IMR-90 (cell line): Measurements from ENCODE around the gene CGNL1. TPM values are rescaled to one million over a fixed set of nuclear protein-coding genes. Genes with fewer than 3 reads are reported as not detected.

Source experiments
- ATAC-seq: fragments of 200-7000 bp; cut with Tn5 transposase; 2 replicates; pipeline ENCODE4 v1.9.1; 2020; ENCODE audit warnings: low read depth, mild to moderate bottlenecking, moderate library complexity
- BruUV-seq: library from RNA; stranded (reverse); fragments of 400-500 nt; replicated peaks from 2 replicates; lab custom pipeline; 2021; lab: Mats Ljungman, UMichigan
- CTCF ChIA-PET: fragments of 300-600 bp; formaldehyde crosslinking; extraction: SDS; loops from one replicate; lab custom pipeline; 2021; ENCODE audit warnings: antibody characterized with exemption; lab: Yijun Ruan, JAX
- POLR2A ChIA-PET: fragments of 300-600 bp; sonication (Branson Sonifier 250); formaldehyde crosslinking; loops from one replicate; lab custom pipeline; 2022; ENCODE audit warnings: antibody characterized with exemption; ENCODE audit not compliant: unreplicated experiment; lab: Charles Lee
- DNase-seq: peaks from one replicate; pipeline ENCODE4 v3.0.0; 2013
- H2AFZ ChIP-seq: replicated peaks from 2 replicates; pipeline ENCODE3; 2013; ENCODE audit warnings: low read length, mild to moderate bottlenecking; ENCODE audit not compliant: poor library complexity
- H2AK5ac ChIP-seq: 2 replicates; pipeline ENCODE4 v1.6.1; 2013; ENCODE audit warnings: low read depth, low read length, inconsistent platforms
- H2AK9ac ChIP-seq: replicated peaks from 2 replicates; pipeline ENCODE3; 2013; ENCODE audit warnings: mild to moderate bottlenecking, low read depth, low read length, moderate library complexity; ENCODE audit not compliant: poor library complexity
- H2BK120ac ChIP-seq: 2 replicates; pipeline ENCODE4 v1.6.1; 2013; ENCODE audit warnings: low read depth, low read length, inconsistent platforms
- H2BK15ac ChIP-seq: 3 replicates; pipeline ENCODE4 v1.6.1; 2013; ENCODE audit warnings: low read depth, low read length, inconsistent platforms
- H2BK20ac ChIP-seq: 2 replicates; pipeline ENCODE4 v1.6.1; 2013; ENCODE audit warnings: low read depth, mild to moderate bottlenecking, inconsistent platforms, low read length, moderate library complexity
- H2BK5ac ChIP-seq: 2 replicates; pipeline ENCODE4 v1.6.1; 2013; ENCODE audit warnings: mild to moderate bottlenecking, low read depth, low read length, inconsistent platforms; ENCODE audit not compliant: poor library complexity, severe bottlenecking
- H3K14ac ChIP-seq: replicated peaks from 2 replicates; pipeline ENCODE4 v1.6.1; 2013; ENCODE audit warnings: low read depth, low read length, inconsistent platforms
- H3K18ac ChIP-seq: 2 replicates; pipeline ENCODE4 v1.6.1; 2013; ENCODE audit warnings: low read depth, low read length, control low read depth
- H3K23ac ChIP-seq: 2 replicates; pipeline ENCODE4 v1.6.1; 2013; ENCODE audit warnings: low read depth, low read length, inconsistent platforms
- H3K27ac ChIP-seq: 2 replicates; pipeline ENCODE4 v1.5.1; 2013; ENCODE audit warnings: mild to moderate bottlenecking, control low read depth, low read length; ENCODE audit not compliant: insufficient read depth
- H3K27me3 ChIP-seq: 2 replicates; pipeline ENCODE4 v1.6.1; 2013; ENCODE audit warnings: low read length; ENCODE audit not compliant: control insufficient read depth, insufficient read depth
- H3K36me3 ChIP-seq: 2 replicates; pipeline ENCODE4 v1.6.1; 2013; ENCODE audit warnings: low read length, mixed read lengths; ENCODE audit not compliant: control insufficient read depth, insufficient read depth
- H3K4ac ChIP-seq: 2 replicates; pipeline ENCODE4 v1.6.1; 2013; ENCODE audit warnings: low read depth, low read length, inconsistent platforms
- H3K4me1 ChIP-seq: 2 replicates; pipeline ENCODE4 v1.6.1; 2013; ENCODE audit warnings: low read length, mixed read lengths; ENCODE audit not compliant: control insufficient read depth, insufficient read depth
- H3K4me2 ChIP-seq: 2 replicates; pipeline ENCODE4 v1.6.1; 2013; ENCODE audit warnings: low read depth, mild to moderate bottlenecking, control low read depth, low read length, moderate library complexity
- H3K4me3 ChIP-seq: 2 replicates; pipeline ENCODE4 v1.5.1; 2013; ENCODE audit warnings: low read depth, mild to moderate bottlenecking, control low read depth, low read length, moderate library complexity; ENCODE audit not compliant: insufficient read depth
- H3K56ac ChIP-seq: 2 replicates; pipeline ENCODE4 v1.6.1; 2013; ENCODE audit warnings: low read length, inconsistent platforms; ENCODE audit not compliant: insufficient read depth; ENCODE audit errors: extremely low read depth
- H3K79me1 ChIP-seq, 2 experiments: 2 replicates each; pipeline ENCODE4 v1.6.1; 2013; ENCODE audit warnings: low read length in 2 of 2, inconsistent platforms in 1 of 2, low read depth in 1 of 2
- H3K9ac ChIP-seq: 2 replicates; pipeline ENCODE4 v1.6.1; 2013; ENCODE audit warnings: low read depth, low read length, control low read depth
- H3K9me1 ChIP-seq: 2 replicates; pipeline ENCODE4 v1.6.1; 2013; ENCODE audit warnings: low read length, inconsistent platforms; ENCODE audit not compliant: insufficient read depth
- H3K9me3 ChIP-seq: 2 replicates; pipeline ENCODE4 v1.6.1; 2013; ENCODE audit warnings: low read length; ENCODE audit not compliant: control insufficient read depth, insufficient read depth
- H4K20me1 ChIP-seq: 2 replicates; pipeline ENCODE4 v1.6.1; 2013; ENCODE audit warnings: low read length, inconsistent platforms; ENCODE audit not compliant: insufficient read depth
- H4K5ac ChIP-seq: 2 replicates; pipeline ENCODE4 v1.6.1; 2013; ENCODE audit warnings: mild to moderate bottlenecking, low read depth, low read length, control low read depth
- H4K8ac ChIP-seq, 2 experiments: 2 replicates each; pipeline ENCODE4 v1.6.1; 2013; ENCODE audit warnings: low read depth in 2 of 2, low read length in 2 of 2, control low read depth in 1 of 2, inconsistent platforms in 1 of 2
- H4K91ac ChIP-seq: 2 replicates; pipeline ENCODE4 v1.6.1; 2013; ENCODE audit warnings: low read depth, low read length, inconsistent platforms; ENCODE audit not compliant: insufficient read depth
- CHD1 ChIP-seq: IDR thresholded peaks from 2 replicates; pipeline ENCODE4 v1.6.1; 2012; ENCODE audit warnings: low read depth, low read length, improper control_type of control experiment
- MAZ ChIP-seq: IDR thresholded peaks from 2 replicates; pipeline ENCODE4 v1.6.1; 2012; ENCODE audit warnings: low read depth, mild to moderate bottlenecking, low read length, improper control_type of control experiment, moderate library complexity, borderline replicate concordance
- MXI1 ChIP-seq: IDR thresholded peaks from 2 replicates; pipeline ENCODE4 v1.6.1; 2012; ENCODE audit warnings: low read depth, mild to moderate bottlenecking, low read length, moderate library complexity, borderline replicate concordance
- POLR2A ChIP-seq: IDR thresholded peaks from 2 replicates; pipeline ENCODE4 v1.6.1; 2012; ENCODE audit warnings: mild to moderate bottlenecking, low read depth, low read length
- RAD21 ChIP-seq: IDR thresholded peaks from 2 replicates; pipeline ENCODE4 v1.6.1; 2012; ENCODE audit warnings: low read length, improper control_type of control experiment
- RFX5 ChIP-seq: IDR thresholded peaks from 2 replicates; pipeline ENCODE4 v1.8.0; 2012; ENCODE audit warnings: low read depth, mild to moderate bottlenecking, low read length, moderate library complexity
- SMC3 ChIP-seq: fragments of 150-350 bp; IDR thresholded peaks from 2 replicates; pipeline ENCODE4 v1.6.1; 2016; ENCODE audit warnings: low read depth, mild to moderate bottlenecking, antibody characterized with exemption, low read length, moderate library complexity
- USF2 ChIP-seq: fragments of 150-350 bp; IDR thresholded peaks from 2 replicates; pipeline ENCODE4 v1.6.1; 2017; ENCODE audit warnings: mild to moderate bottlenecking, antibody characterized with exemption, low read length, low read depth
- WGBS, 2 experiments: methylation state at CpG; one replicate each; pipeline versions ENCODE4 v1.1.5 to v1.1.7; 2013; ENCODE audit warnings: missing lambda C conversion rate in 2 of 2; ENCODE audit not compliant: insufficient read length in 1 of 2; ENCODE audit errors: extremely low coverage in 2 of 2; 5-methylcytosine and 5-hydroxymethylcytosine counted together
- dilution Hi-C: fragments of 300-500 bp; cut with HindIII; formaldehyde crosslinking; loops from one replicate; pipeline ENCODE4 v1.14.3; 2018; ENCODE audit warnings: low sequenced_read_pairs; ENCODE audit not compliant: unreplicated experiment
- in situ Hi-C: fragments of 300-500 bp; cut with MboI; formaldehyde crosslinking; loops from 3 replicates; pipeline ENCODE4 v1.14.3; 2019; ENCODE audit warnings: low sequenced_read_pairs, inconsistent platforms, mixed read lengths
- intact Hi-C: fragments of 100-400 bp; cut with micrococcal nuclease; formaldehyde crosslinking; loops from 2 replicates; pipeline ENCODE4 v1.10.0; 2022
- polyA plus RNA-seq, 3 experiments: library from polyadenylated mRNA; depleted of rRNA; stranded (reverse); fragments of >200 nt; gene quantifications; 2 replicates each; pipeline ENCODE4 v1.2.3, GENCODE V29; 2012; ENCODE audit warnings: low replicate concordance in 1 of 3
- total RNA-seq: library from RNA; depleted of rRNA; stranded (reverse); fragments of >200 nt; gene quantifications from 2 replicates; pipeline ENCODE4 v1.2.3, GENCODE V29; 2012

CGNL1 gene
- total and polyA plus RNA-seq, 2 of the 4 experiments (the other 2 are of a cell fraction): 0.07 to 0.18 TPM

GRCh38 chr15:57380854-57381253, 4.5 kb downstream of the CGNL1 start:
- Histone ChIP-seq H4K20me1 (no peaks in the 10 kb centered on the region), H3K27me3 (peaks cover 53% of the 10 kb centered on the region)
- dilution Hi-C loops: no loop called here

More at GRCh38 chr15:57380854-57381253, 4.5 kb downstream of the CGNL1 start:
- H3K23ac ChIP-seq: no peak overlapping the region
- peaks cover 5% of the 10 kb centered on the region for H3K4me1 ChIP-seq
- no TSS peak for BruUV-seq
- H3K18ac ChIP-seq: no peak overlapping the region
- no peak overlapping the region for H3K27ac ChIP-seq
- no peak overlapping the region for H3K4me2 ChIP-seq
- H2AK9ac ChIP-seq: no peak overlapping the region
- ChIA-PET POLR2A (no interaction called here), CTCF (no interaction called here)
- H4K91ac ChIP-seq: no peak overlapping the region
- no peak for TF ChIP-seq USF2
- TF ChIP-seq RAD21: no peak
- TF ChIP-seq RFX5: no peak
- no peak for TF ChIP-seq MAZ
- no peak for TF ChIP-seq SMC3
- no peak for TF ChIP-seq POLR2A
- no peak for TF ChIP-seq CHD1
- no peak for TF ChIP-seq MXI1
- no peak overlapping the region for H2BK120ac ChIP-seq
- H2BK20ac ChIP-seq: no peak overlapping the region
- H3K9me1 ChIP-seq: no peaks in the 10 kb centered on the region
- no peak overlapping the region for H3K14ac ChIP-seq
- WGBS, 2 experiments: no CpG with 5 or more reads among the region's 2 CpGs
- no peak overlapping the region for H4K8ac ChIP-seq
- H4K5ac ChIP-seq: no peak overlapping the region
- H3K56ac ChIP-seq: no peak overlapping the region
- no peak overlapping the region for H2BK15ac ChIP-seq
- H3K79me1 ChIP-seq: no peaks in the 10 kb centered on the region
- no peak overlapping the region for H2AFZ ChIP-seq
- intact Hi-C loops: no loop called here
- no peak overlapping the region for H3K4me3 ChIP-seq
- in situ Hi-C loops: no loop called here
- DNase-seq (no peak), ATAC-seq (no peak)
- H3K36me3 ChIP-seq: no peaks in the 10 kb centered on the region
- no peak overlapping the region for H2AK5ac ChIP-seq
- 0 out of 2 replicates have a peak, but pooled peaks cover under 1% of the 10 kb centered on the region for H3K9me3 ChIP-seq
- no peak overlapping the region for H2BK5ac ChIP-seq
- H3K4ac ChIP-seq: no peak overlapping the region
- H3K9ac ChIP-seq: no peak overlapping the region
